NCI-H2081 treated with DMSO at 0.1 percent for 48 hours (cell line): ENCODE results near the gene NME4.
"Not testable (repeated sequence)": the region's sequence is repeated elsewhere in the genome, so short reads cannot be mapped to it uniquely, and the experiment has no call there.

Experiments used
- DNase-seq: peaks from one replicate; lab custom pipeline; 2025; lab: John Stamatoyannopoulos, UW

NME4 gene

DNA sequence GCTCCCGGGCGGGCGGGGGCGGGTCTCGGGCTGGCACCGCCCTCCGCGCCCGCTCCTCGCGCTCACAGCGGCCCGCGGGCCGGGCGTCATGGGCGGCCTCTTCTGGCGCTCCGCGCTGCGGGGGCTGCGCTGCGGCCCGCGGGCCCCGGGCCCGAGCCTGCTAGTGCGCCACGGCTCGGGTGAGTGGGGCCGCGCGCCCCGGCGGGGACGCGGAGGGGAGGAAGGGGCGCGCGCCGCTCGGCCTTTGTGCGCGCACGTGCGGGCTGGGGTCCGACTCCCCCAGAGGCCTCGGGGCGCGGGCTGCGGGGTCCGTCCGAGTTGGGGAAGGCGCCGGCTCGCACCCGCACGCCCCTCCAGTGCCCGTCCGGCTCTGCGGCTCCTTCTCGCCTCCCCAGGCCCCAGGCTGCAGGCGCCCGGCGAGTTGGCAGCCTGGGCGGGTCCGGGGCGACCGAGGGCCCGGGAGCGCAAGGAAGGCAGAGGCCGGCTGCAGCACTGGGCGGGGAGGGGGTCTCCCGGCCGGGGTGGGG, at the start of gene NME4:
Gene NME4 (plus strand): TSS at position 65 of the 527 bp plus-strand sequence. CDS start 24 bp downstream, at position 89.
- DNase-seq, result no peak

- no peak for DNase-seq
These were observed 49.8 kb upstream of the NME4 start for GRCh38 chr16:347203-347602.

DNA sequence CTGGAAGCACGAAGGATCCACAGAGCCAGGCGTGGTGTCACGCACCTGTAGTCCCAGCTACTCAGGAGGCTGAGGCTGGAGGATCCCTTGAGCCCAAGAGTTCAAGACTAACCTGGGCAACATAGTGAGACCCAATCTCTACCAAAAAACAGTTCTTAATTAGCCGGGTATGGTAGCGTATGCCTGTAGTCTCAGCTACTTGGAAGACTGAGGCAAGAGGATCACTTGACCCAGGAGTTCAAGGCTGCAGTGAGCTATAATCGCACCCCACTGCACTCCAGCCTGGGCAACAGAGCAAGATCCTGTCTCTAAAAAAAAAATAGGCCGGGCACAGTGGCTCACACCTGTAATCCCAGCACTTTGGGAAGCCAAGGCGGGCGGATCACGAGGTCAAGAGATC, 48.5 kb upstream of the NME4 start:
- not testable (repeated sequence) for DNase-seq

GRCh38 chr16:349211-349610, 47.8 kb upstream of the NME4 start:
- no peak for DNase-seq

GRCh38 chr16:350203-350602, 46.8 kb upstream of the NME4 start:
- no peak for DNase-seq

DNA sequence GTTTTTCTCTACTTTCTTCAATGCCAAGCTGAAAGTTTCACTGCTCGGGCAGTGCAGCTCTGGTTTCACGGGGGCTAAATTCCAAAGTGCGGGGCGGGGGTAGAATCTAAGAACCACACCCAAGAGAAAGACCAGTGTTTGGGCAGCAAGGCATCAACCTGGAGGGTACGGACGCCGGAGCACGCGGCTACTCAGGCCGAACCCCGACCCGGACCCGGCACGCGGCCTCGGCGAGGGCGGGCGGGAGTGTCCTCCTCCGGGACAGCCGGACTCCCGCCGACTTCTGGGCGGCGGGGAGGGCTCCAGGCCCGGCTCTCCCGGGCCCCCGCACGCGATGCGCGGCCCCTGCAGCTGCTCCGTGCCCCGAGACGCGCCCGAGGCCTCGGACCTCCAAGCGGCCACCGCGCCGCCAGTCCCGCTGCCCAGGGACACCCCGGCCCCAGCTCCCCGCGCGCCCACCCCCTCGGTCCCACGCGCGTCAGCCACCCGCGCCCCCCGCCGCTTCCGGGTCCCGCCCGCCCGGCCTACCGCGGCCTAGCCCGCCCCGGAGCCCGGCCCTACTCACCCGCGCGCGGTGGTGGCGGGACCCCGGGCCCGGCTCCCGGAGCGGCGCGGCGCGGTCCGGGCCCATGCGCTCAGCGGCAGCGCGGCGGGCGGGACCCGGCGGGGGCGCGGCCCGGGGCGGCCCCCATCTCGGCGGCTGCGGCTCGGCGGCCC, 45.0 kb upstream of the NME4 start:
- DNase-seq, result no peak

DNA sequence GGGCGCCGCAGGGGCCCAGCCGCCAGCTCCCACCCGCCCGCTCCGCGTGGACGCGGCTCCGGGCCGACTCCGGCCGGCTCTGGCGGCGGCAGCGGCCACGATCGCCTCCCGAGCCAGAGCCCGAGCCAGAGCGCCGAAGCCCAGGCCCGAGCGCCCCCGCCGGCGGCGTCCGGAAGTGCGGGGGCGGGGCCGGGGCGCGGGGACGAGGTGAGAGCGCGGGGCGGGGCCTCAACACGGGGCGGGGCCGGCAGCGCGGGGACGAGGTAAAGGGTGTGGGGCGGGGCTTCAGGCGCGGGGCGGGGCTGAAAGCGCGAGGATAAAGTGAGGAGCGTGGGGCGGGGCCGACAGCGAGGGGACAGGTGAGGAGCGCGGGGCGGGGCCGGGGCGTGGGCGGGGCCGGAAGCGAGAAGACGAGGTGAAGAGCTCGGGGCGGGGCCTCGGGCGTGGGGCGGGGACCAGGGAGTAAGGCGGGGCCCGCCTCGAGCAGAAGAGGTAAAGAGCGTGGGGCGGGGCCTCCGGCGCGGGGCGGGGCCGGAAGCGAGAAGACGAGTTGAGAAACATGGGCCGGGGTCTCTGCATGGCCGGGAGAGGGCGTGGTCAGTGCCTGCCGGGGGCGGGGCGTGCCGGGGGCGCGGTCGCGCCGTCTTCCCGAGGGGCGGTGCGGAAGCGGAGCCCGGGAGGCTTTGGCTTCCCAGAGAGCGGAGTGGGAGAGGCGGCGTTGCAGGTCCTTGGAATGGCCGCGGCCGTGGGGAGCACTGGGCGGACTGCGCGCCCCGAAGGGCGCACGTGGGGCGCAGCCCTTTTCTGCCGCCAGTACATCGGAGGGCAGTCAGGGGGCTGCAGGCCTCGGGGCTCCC, 44.2 kb upstream of the NME4 start, which contains the start of gene AXIN1:
Gene AXIN1 (minus strand): TSS at position 177 of the 857 bp plus-strand sequence. CDS start 5,698 bp downstream, outside the sequence.
- peak; percentile 88 for DNase-seq

DNA sequence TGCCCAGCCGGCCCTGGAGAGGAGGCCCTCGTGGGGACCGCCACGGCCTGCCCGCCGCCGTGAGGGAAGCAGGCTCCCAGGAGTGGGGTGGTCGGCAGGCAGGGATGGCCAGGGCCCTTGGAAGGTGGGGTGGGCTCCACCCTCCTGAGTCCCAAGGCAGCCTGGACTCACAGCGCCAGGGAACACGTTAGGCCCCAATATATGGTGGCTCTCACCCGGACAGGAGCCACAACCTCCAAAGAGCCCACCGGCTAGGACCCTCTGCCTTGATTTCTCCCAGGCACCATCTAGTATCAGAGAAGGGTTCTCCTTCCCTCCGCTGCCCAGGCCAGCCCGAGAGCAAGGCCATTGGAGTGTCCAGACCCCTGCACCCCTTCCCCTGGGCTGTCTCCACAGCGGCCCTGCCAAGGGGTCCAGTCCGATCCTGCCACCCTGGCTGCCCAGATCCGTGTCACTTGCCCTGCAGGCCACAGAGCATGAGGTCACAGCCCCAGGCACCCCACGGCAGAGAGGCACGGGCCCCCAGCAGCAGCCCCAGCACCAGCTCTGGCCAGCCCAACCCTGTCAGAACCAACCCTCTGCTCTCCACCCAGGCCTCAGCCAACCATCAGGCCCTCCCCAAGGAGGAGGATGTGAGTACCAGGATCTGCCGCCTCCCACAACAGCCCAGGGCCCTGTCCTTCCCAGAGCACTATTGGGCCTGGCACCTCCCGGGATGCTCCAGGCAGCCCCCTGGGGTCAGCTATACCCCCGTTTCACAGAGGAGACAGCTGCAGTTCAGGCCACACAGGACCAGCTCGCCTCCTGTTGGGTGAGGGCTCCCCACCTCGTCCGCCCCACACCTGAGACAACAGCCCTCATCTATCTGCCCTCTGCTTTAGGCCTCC, 43.4 kb upstream of the NME4 start:
- no peak for DNase-seq

DNA sequence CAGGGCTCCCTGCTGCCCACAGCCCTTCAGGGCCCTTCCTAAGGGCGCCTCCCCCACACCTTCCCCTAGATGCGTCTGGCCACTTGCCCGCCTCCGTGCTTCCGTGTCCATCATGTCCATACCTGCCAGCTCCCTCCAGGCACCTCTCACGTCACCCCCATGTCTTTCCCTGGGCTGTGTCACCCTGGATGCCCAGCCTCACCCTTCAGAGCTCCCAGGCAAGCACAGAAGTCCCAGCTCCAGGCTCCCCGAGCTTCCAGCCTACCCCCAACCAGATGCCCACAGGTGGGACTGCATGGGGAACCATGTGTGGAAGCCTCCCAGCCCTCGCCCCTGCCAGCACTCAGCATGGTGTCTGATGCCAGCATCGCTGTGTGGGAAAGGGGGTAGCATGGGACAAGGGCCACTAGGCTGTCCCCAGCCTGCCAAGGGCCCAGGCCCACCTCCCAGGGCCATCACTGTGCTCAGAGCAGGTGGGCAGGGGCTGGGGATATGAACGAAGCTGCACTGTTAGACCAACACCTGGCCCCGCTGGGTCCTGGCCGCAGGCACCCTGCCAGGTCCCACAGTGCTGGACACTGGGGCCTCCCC, 42.6 kb upstream of the NME4 start:
- no peak for DNase-seq

GRCh38 chr16:354971-355461, 42.0 kb upstream of the NME4 start:
- no peak for DNase-seq

DNA sequence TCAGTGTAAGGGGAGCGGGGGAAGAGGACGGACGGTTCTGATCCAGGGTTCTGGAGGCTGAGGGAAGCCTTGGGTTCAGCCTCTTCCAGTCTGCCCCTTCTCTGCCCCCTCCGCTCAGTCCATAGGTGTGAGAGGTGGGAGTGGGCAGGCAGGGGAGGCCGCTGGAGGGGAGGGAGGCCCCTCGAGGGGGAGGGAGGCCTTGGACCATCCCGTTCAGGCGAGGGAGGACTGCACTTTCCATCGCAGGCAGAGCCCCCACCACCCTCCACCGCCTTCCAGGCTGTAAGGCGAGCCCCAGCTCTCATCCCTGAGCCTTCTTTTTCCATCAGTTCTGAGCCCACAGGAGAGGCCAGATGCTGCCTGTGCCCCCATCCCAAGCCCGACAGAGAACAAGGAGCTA, 40.3 kb upstream of the NME4 start:
- no peak for DNase-seq

DNA sequence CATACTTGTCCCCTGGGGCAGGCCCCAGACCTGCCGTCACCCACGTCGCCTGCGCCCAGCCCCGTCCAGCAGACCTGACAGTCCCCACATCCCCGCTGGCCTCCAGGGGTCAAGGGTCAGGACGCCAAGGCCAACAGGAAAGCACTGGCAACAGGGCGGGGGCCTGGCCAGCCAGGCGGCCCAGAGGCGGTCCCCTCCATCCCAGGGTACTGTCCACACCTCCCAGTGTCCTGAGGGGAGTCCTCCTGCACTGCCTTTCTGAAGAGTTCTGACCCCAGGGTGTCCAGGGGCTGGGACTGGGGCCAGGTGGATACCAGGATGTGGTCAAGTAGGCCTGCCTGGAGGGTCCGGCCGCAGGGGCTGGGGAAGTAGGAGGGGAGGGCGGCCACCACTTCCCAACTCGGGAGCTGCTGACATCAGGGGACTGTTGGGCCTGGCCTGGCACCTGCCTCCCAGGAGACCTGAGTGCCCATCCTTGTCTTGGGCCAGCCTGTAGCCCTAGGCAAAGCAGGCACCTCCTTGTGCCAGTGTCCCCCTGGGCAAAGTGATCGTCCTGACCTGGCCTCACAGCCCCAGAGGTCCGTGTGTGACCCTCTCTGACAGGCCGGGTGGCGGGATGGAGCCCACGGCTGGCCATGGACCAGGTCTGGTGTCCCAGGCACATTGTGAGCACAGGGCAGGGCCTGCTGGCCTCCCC, 37.8 kb upstream of the NME4 start:
- DNase-seq, result no peak

- no peak for DNase-seq
These were observed 36.9 kb upstream of the NME4 start for GRCh38 chr16:359871-360697.

- no peak for DNase-seq
These were observed 36.2 kb upstream of the NME4 start for GRCh38 chr16:360698-361336.

GRCh38 chr16:361341-361871, 35.6 kb upstream of the NME4 start:
- DNase-seq, result no peak

GRCh38 chr16:361872-362701, 34.9 kb upstream of the NME4 start:
- DNase-seq, result no peak

GRCh38 chr16:362702-362999, 34.3 kb upstream of the NME4 start:
- DNase-seq, result not testable (repeated sequence)

GRCh38 chr16:363110-363765, 33.8 kb upstream of the NME4 start:
- DNase-seq, result no peak
